ENCODE data around the gene URI1. TPM values are rescaled to one million over a fixed set of nuclear protein-coding genes. Genes with fewer than 3 reads are reported as not detected.
A peak's percentile ranks its signal among the peaks of the same experiment; 100 is the strongest.
"Not testable (repeated sequence)": the region's sequence is repeated elsewhere in the genome, so short reads cannot be mapped to it uniquely, and the experiment has no call there.

The URI1 gene, protein sequence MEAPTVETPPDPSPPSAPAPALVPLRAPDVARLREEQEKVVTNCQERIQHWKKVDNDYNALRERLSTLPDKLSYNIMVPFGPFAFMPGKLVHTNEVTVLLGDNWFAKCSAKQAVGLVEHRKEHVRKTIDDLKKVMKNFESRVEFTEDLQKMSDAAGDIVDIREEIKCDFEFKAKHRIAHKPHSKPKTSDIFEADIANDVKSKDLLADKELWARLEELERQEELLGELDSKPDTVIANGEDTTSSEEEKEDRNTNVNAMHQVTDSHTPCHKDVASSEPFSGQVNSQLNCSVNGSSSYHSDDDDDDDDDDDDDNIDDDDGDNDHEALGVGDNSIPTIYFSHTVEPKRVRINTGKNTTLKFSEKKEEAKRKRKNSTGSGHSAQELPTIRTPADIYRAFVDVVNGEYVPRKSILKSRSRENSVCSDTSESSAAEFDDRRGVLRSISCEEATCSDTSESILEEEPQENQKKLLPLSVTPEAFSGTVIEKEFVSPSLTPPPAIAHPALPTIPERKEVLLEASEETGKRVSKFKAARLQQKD
- total RNA-seq (111 TPM), polyA plus RNA-seq (37.9 TPM)

DNA sequence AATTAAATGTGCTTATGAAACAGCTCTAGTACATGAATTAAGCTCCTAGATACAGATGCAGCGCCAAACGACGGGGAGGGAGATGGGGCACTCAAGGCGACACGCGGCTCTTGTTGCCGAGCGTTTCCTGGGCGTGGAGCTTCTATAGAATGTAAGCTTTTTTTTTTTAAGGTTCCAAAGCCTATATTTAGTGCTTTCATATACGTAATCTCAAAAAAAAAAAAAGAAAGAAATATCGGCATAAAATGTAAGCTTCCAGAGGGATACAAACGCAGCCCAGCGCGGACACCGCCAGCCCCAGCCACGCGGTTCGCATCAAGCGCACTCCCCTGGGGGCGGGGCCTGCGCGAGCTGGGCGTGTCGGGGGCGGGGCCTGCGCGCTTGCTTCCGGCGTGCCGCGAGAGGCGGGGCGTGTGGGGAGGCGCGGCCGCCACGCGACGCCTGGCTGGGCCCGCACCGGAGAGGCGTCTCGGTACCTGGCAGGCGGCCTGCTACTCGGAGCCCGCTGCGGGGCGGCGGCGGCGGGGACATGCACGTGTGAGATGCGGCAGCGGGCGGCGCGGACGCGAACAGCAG lies at the start of gene URI1:
Gene URI1, plus strand, starts transcription at position 412 of the 576 bp plus-strand sequence. CDS start 309 bp downstream, outside the sequence.
- H3K4me3 ChIP-seq (ENCODE audit: low read depth, low read length): peak within 1 kb of the TSS; percentile 98
- no peaks in the 10 kb centered on the region for H3K36me3 ChIP-seq (ENCODE audit: insufficient read depth)
- under 1% methylated on average over 59 of the region's 59 CpGs for WGBS
- DNase-seq (ENCODE audit: extremely low spot score): peak; percentile 40
- H3K4me1 ChIP-seq (ENCODE audit: insufficient read depth): peaks cover 3% of the 10 kb centered on the region
- H3K27ac ChIP-seq (ENCODE audit: low read depth): peak within 1 kb of the TSS; percentile 68

GRCh38 chr19:29893606-29894284 lies 48.3 kb upstream of the URI1 start:
- no peak for DNase-seq (ENCODE audit: extremely low spot score)
- no peak overlapping the region for H3K4me3 ChIP-seq (ENCODE audit: low read depth, low read length)
- H3K36me3 ChIP-seq (ENCODE audit: insufficient read depth): no peaks in the 10 kb centered on the region
- no peak overlapping the region for H3K27ac ChIP-seq (ENCODE audit: low read depth)
- 68% methylated on average over 11 of the region's 11 CpGs for WGBS
- no peaks in the 10 kb centered on the region for H3K4me1 ChIP-seq (ENCODE audit: insufficient read depth)

DNA sequence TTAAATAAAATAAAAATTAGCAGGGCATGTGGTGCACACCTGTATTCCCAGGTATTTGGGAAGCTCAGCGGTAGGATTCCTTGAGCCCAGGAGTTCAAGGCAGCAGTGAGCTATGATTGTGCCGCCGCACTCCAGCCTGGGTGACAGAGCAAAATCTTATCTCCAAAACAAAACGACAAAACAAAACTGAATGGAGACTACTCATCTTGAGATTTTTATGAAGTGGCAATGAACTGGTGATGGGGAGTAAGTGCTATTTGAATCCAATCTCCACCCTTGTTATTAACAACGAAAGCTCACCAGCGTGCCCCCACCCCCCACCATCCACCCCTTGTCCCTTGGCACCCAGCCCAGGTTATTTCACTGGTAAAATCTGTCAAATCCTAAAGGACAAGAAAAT lies 45.2 kb upstream of the URI1 start:
- 16% methylated on average over 6 of the region's 6 CpGs for WGBS
- no peak for DNase-seq (ENCODE audit: extremely low spot score)
- no peak overlapping the region for H3K27ac ChIP-seq (ENCODE audit: low read depth)
- no peaks in the 10 kb centered on the region for H3K4me1 ChIP-seq (ENCODE audit: insufficient read depth)
- no peak overlapping the region for H3K4me3 ChIP-seq (ENCODE audit: low read depth, low read length)
- H3K36me3 ChIP-seq (ENCODE audit: insufficient read depth): no peaks in the 10 kb centered on the region

GRCh38 chr19:29897466-29897865 lies 44.6 kb upstream of the URI1 start:
- no peak overlapping the region for H3K27ac ChIP-seq (ENCODE audit: low read depth)
- 50% methylated on average over 3 of the region's 3 CpGs for WGBS
- no peak overlapping the region for H3K4me3 ChIP-seq (ENCODE audit: low read depth, low read length)
- H3K36me3 ChIP-seq (ENCODE audit: insufficient read depth): no peaks in the 10 kb centered on the region
- H3K4me1 ChIP-seq (ENCODE audit: insufficient read depth): no peaks in the 10 kb centered on the region
- no peak for DNase-seq (ENCODE audit: extremely low spot score)

DNA sequence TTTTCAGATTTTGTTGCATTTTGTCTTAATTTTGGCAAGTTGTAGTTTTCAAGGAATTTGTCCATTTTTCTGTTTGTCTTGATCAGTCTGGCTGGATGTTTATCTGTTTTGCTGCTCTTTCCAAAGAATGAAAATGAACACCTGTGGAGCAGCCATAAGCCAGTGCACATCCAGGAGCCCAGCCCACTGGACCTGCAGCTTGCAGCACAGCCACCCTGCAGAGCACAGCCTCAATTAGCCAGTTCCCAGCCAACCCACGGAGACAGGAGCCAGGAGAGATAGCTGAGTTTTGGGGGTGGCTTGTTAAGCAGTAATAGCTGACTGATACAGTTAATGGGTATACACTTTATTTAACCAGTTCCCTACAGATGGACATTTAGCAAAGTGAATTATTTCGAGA lies 38.0 kb upstream of the URI1 start:
- DNase-seq (ENCODE audit: extremely low spot score): no peak
- 82% methylated on average over 2 of the region's 2 CpGs for WGBS
- no peak overlapping the region for H3K27ac ChIP-seq (ENCODE audit: low read depth)

DNA sequence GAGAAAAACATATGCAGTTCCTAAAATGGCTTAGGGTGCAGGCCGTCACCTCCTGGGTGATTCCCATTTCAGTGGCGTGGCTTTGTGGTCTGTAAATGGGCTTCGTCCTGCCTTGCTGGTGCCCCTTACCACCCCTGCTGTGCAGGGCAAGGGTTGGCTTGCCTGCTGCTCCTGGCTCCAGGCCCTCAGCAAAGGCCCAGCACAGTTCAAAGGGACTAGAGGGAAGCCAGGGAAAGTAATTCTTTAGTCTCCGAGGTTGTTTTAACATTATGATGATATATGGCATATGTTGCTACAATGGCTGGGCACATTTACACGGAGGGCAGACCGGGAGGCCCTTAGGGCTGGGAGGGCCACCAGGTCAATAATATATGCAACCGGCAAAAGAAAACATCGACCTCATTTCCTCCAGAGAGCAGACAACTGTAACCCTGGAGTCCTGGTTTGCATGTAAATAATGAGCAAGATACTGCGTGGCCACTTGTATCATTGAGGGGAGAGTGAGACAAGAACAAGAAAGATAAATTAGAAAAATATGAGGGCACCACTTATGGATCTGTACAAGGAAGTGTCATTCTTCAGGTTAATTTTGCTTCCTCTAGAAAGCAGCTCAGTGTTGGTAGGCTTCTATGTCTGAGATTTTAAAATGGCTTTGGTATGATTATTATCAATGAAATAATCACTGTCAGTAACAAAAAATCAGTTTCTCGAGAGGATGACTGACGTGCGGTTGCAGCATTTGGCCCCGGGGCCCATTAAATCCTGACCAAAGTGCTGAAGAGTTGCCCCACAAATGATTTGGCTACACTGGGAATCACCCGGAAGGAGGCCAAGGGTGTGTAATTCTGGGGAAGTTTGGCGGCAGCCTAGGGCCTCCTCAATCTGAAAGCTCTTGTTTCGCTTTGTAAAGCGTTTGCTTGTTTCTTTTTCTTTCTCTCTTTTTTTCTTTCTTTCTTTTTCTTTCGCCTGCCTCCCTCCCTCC lies 32.8 kb upstream of the URI1 start:
- DNase-seq (ENCODE audit: extremely low spot score): no peak
- Histone ChIP-seq H3K4me3 (ENCODE audit: low read depth, low read length) (no peak overlapping the region), H3K36me3 (ENCODE audit: insufficient read depth) (no peaks in the 10 kb centered on the region), H3K27ac (ENCODE audit: low read depth) (no peak overlapping the region), H3K4me1 (ENCODE audit: insufficient read depth) (no peaks in the 10 kb centered on the region)
- 73% methylated on average over 18 of the region's 18 CpGs for WGBS

More for the DNA sequence above, 38.0 kb upstream of the URI1 start:
- Histone ChIP-seq H3K4me3 (ENCODE audit: low read depth, low read length) (no peak overlapping the region), H3K4me1 (ENCODE audit: insufficient read depth) (no peaks in the 10 kb centered on the region), H3K36me3 (ENCODE audit: insufficient read depth) (no peaks in the 10 kb centered on the region)

- 22% methylated on average over 3 of the region's 3 CpGs for WGBS
- H3K4me1 ChIP-seq (ENCODE audit: insufficient read depth): no peaks in the 10 kb centered on the region
- no peak for DNase-seq (ENCODE audit: extremely low spot score)
These were observed 27.1 kb upstream of the URI1 start for GRCh38 chr19:29914933-29915332.

DNA sequence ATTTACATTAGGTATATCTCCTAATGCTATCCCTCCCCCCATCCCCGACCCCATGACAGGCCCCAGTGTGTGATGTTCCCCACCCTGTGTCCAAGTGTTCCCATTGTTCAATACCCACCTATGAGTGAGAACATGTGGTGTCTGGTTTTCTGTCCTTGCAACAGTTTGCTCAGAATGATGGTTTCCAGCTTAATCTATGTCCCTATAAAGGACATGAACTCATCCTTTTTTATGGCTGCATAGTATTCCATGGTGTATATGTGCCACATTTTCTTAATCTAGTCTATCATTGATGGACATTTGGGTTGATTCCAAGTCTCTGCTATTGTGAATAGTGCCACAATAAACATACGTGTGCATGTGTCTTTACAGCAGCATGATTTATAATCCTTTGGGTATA lies 26.2 kb upstream of the URI1 start:
- DNase-seq (ENCODE audit: extremely low spot score); H3K27ac ChIP-seq (ENCODE audit: low read depth); H3K4me1 ChIP-seq (ENCODE audit: insufficient read depth); H3K36me3 ChIP-seq (ENCODE audit: insufficient read depth); H3K4me3 ChIP-seq (ENCODE audit: low read depth, low read length): not testable (repeated sequence)
- 75% methylated on average over 2 of the region's 2 CpGs for WGBS

More at GRCh38 chr19:29914933-29915332, 27.1 kb upstream of the URI1 start:
- no peak overlapping the region for H3K27ac ChIP-seq (ENCODE audit: low read depth)
- H3K4me3 ChIP-seq (ENCODE audit: low read depth, low read length): no peak overlapping the region
- H3K36me3 ChIP-seq (ENCODE audit: insufficient read depth): no peaks in the 10 kb centered on the region

DNA sequence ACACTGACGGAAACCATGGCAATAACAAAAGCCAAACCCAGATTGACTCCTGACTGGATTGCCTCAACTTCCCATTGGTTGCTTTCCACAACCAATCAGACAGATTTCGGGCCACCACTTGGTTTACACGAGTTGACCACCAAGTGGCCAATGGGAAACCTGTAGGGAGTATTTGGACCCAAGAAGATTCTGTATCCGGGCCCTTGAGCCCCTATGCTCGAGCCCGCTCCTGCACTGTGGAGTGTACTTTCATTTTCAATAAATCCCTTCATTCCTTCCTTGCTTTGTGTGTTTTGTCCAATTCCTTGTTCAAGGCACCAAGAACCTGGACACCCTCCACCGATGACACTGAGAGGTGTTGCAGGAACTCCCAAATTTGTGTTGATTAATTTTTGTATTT lies 24.1 kb upstream of the URI1 start:
- WGBS: 86% methylated on average over 7 of the region's 7 CpGs
- H3K4me3 ChIP-seq (ENCODE audit: low read depth, low read length): no peak overlapping the region
- H3K4me1 ChIP-seq (ENCODE audit: insufficient read depth): no peaks in the 10 kb centered on the region
- no peak for DNase-seq (ENCODE audit: extremely low spot score)
- H3K27ac ChIP-seq (ENCODE audit: low read depth): no peak overlapping the region
- no peaks in the 10 kb centered on the region for H3K36me3 ChIP-seq (ENCODE audit: insufficient read depth)

- DNase-seq (ENCODE audit: extremely low spot score): no peak
- Histone ChIP-seq H3K36me3 (ENCODE audit: insufficient read depth) (no peaks in the 10 kb centered on the region), H3K4me1 (ENCODE audit: insufficient read depth) (no peaks in the 10 kb centered on the region), H3K27ac (ENCODE audit: low read depth) (no peak overlapping the region), H3K4me3 (ENCODE audit: low read depth, low read length) (no peak overlapping the region)
- 68% methylated on average over 6 of the region's 6 CpGs for WGBS
These were observed 23.1 kb upstream of the URI1 start for GRCh38 chr19:29918891-29919290.

GRCh38 chr19:29922972-29923371 lies 19.1 kb upstream of the URI1 start:
- WGBS: 95% methylated on average over 4 of the region's 4 CpGs
- no peaks in the 10 kb centered on the region for H3K4me1 ChIP-seq (ENCODE audit: insufficient read depth)
- no peaks in the 10 kb centered on the region for H3K36me3 ChIP-seq (ENCODE audit: insufficient read depth)
- no peak overlapping the region for H3K4me3 ChIP-seq (ENCODE audit: low read depth, low read length)
- DNase-seq (ENCODE audit: extremely low spot score): no peak
- H3K27ac ChIP-seq (ENCODE audit: low read depth): no peak overlapping the region

DNA sequence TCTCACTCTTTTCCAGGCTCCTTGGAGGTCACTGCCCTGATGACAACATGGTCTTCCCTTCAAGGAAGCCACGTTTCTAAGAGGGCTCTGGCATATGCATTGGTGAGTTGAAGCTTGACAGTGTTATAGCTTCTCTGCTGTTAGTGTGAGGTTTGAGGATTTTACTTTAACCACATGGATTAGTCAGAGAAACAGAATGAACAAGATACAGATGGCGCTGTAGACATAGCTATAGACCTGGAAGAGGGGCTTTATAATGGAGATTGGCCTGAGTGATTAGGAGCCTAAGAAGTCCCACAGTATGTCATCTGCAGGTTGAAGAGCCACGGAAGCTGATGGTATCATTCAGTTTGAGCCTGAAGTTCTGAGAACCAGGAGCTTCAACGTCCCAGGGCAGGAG lies 18.4 kb upstream of the URI1 start:
- no peak for DNase-seq (ENCODE audit: extremely low spot score)
- Histone ChIP-seq H3K27ac (ENCODE audit: low read depth) (no peak overlapping the region), H3K36me3 (ENCODE audit: insufficient read depth) (no peaks in the 10 kb centered on the region), H3K4me1 (ENCODE audit: insufficient read depth) (no peaks in the 10 kb centered on the region), H3K4me3 (ENCODE audit: low read depth, low read length) (no peak overlapping the region)
- WGBS: 63% methylated on average over 4 of the region's 4 CpGs

DNA sequence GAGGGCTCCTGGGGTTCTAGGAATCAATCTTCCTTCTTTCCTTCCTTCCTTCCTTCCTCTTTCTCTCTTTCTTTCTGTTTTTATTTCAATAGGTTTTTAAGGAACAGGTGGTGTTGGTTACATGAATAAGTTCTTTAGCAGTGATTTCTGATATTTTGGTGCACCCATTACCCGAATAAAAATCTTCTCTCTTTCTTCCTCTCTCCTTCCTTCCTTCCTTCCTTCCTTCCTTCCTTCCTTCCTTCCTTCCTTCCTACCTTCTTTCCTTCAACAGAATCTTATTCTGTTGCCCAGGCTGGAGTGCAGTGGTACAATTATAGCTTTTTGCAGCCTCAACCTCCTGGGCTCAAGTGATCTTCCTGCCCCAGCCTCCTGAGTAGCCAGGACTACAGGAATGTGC lies 16.0 kb upstream of the URI1 start:
- H3K4me1 ChIP-seq (ENCODE audit: insufficient read depth): no peaks in the 10 kb centered on the region
- DNase-seq (ENCODE audit: extremely low spot score): no peak
- no peak overlapping the region for H3K4me3 ChIP-seq (ENCODE audit: low read depth, low read length)
- no peaks in the 10 kb centered on the region for H3K36me3 ChIP-seq (ENCODE audit: insufficient read depth)
- 75% methylated on average over 1 of the region's 1 CpG for WGBS
- H3K27ac ChIP-seq (ENCODE audit: low read depth): no peak overlapping the region

All from urinary bladder (tissue), 4 donors.